ENCODE results near the gene KANK2. TPM values are rescaled to one million over a fixed set of nuclear protein-coding genes. Genes with fewer than 3 reads are reported as not detected.
"Not testable (repeated sequence)": the region's sequence is repeated elsewhere in the genome, so short reads cannot be mapped to it uniquely, and the experiment has no call there.

KANK2 gene
- total RNA-seq, 1 donor from 2014 or later = 84.7 TPM

- no peak for TF ChIP-seq CTCF (IDR thresholded peaks at IDR 0.05; ENCODE audit: unreplicated experiment)
- Mint-ChIP-seq H3K27me3 (ENCODE audit: low read depth) (no peaks in the 10 kb centered on the region), H3K36me3 (peaks cover 33% of the 10 kb centered on the region), H3K27ac (no peak overlapping the region), H3K9me3 (peaks cover 5% of the 10 kb centered on the region), H3K4me3 (no peak overlapping the region), H3K4me1 (no peaks in the 10 kb centered on the region)
- DNase-seq (ENCODE audit: low spot score in 2 of 2, unreplicated experiment in 2 of 2) = no peak
Measured at GRCh38 chr19:11179716-11180297, 17.5 kb downstream of the KANK2 start.

GRCh38 chr19:11179145-11179465, 18.2 kb downstream of the KANK2 start:
- peaks cover 32% of the 10 kb centered on the region for H3K36me3 Mint-ChIP-seq
- not testable (repeated sequence) for H3K27ac Mint-ChIP-seq; H3K27me3 Mint-ChIP-seq (ENCODE audit: low read depth); DNase-seq (ENCODE audit: low spot score in 2 of 2, unreplicated experiment in 2 of 2); H3K4me3 Mint-ChIP-seq; H3K4me1 Mint-ChIP-seq; H3K9me3 Mint-ChIP-seq

GRCh38 chr19:11177592-11177991, 19.8 kb downstream of the KANK2 start:
- DNase-seq (ENCODE audit: low spot score in 2 of 2, unreplicated experiment in 2 of 2) = no peak
- peaks cover 30% of the 10 kb centered on the region for H3K36me3 Mint-ChIP-seq
- no peak overlapping the region for H3K4me3 Mint-ChIP-seq
- TF ChIP-seq CTCF (IDR thresholded peaks at IDR 0.05; ENCODE audit: unreplicated experiment) = no peak
- H3K4me1 Mint-ChIP-seq = no peaks in the 10 kb centered on the region
- no peaks in the 10 kb centered on the region for H3K9me3 Mint-ChIP-seq
- no peaks in the 10 kb centered on the region for H3K27me3 Mint-ChIP-seq (ENCODE audit: low read depth)
- no peak overlapping the region for H3K27ac Mint-ChIP-seq

- no peak overlapping the region for H3K27ac Mint-ChIP-seq
- no peaks in the 10 kb centered on the region for H3K9me3 Mint-ChIP-seq
- H3K27me3 Mint-ChIP-seq (ENCODE audit: low read depth) = no peaks in the 10 kb centered on the region
- H3K4me3 Mint-ChIP-seq = no peak overlapping the region
- H3K36me3 Mint-ChIP-seq = peaks cover 31% of the 10 kb centered on the region
- no peak for TF ChIP-seq CTCF (IDR thresholded peaks at IDR 0.05; ENCODE audit: unreplicated experiment)
- no peaks in the 10 kb centered on the region for H3K4me1 Mint-ChIP-seq
- DNase-seq (ENCODE audit: low spot score in 2 of 2, unreplicated experiment in 2 of 2) = no peak
Measured at GRCh38 chr19:11176466-11177193, 20.7 kb downstream of the KANK2 start.

- Mint-ChIP-seq H3K4me1 (no peaks in the 10 kb centered on the region), H3K4me3 (no peak overlapping the region), H3K9me3 (no peaks in the 10 kb centered on the region), H3K36me3 (peaks cover 27% of the 10 kb centered on the region), H3K27me3 (ENCODE audit: low read depth) (no peaks in the 10 kb centered on the region), H3K27ac (no peak overlapping the region)
- TF ChIP-seq CTCF (IDR thresholded peaks at IDR 0.05; ENCODE audit: unreplicated experiment) = no peak
- no peak for DNase-seq (ENCODE audit: low spot score in 2 of 2, unreplicated experiment in 2 of 2)
Measured at GRCh38 chr19:11175920-11176319, 21.4 kb downstream of the KANK2 start.

- Mint-ChIP-seq H3K36me3 (peaks cover 34% of the 10 kb centered on the region), H3K27me3 (ENCODE audit: low read depth) (no peaks in the 10 kb centered on the region), H3K9me3 (no peaks in the 10 kb centered on the region), H3K27ac (no peak overlapping the region), H3K4me3 (no peak overlapping the region), H3K4me1 (no peaks in the 10 kb centered on the region)
- TF ChIP-seq CTCF (IDR thresholded peaks at IDR 0.05; ENCODE audit: unreplicated experiment) = no peak
- no peak for DNase-seq (ENCODE audit: low spot score in 2 of 2, unreplicated experiment in 2 of 2)
Measured at GRCh38 chr19:11174336-11174735, 23.0 kb downstream of the KANK2 start.

Measured in mesothelial cell of epicardium (in vitro differentiated cells).